HepG2 (cell line): ENCODE data around the gene POLR2F. TPM values are rescaled to one million over a fixed set of nuclear protein-coding genes. Genes with fewer than 3 reads are reported as not detected.
A peak's percentile ranks its signal among the peaks of the same experiment; 100 is the strongest.

ENCODE experiments used
- ATAC-seq: fragments of 200-7000 bp; cut with Tn5 transposase; 3 replicates; pipeline ENCODE4 v1.9.1; 2020; ENCODE audit warnings: mild to moderate bottlenecking, moderate library complexity
- BruUV-seq: library from RNA; stranded (reverse); fragments of 400-500 nt; replicated peaks from 2 replicates; lab custom pipeline; 2021; lab: Mats Ljungman, UMichigan
- CTCF ChIA-PET: fragments of 300-600 bp; formaldehyde crosslinking; extraction: SDS; loops from one replicate; lab custom pipeline; 2021; ENCODE audit warnings: low total read pairs, inconsistent platforms, low intra/inter-chr PET ratio; lab: Yijun Ruan, JAX
- POLR2A ChIA-PET: fragments of 350-600 bp; sonication (Branson Sonifier 250); formaldehyde crosslinking; loops from one replicate; lab custom pipeline; 2020; ENCODE audit warnings: antibody characterized with exemption, inconsistent platforms; lab: Yijun Ruan, JAX
- DNase-seq: peaks from one replicate; pipeline ENCODE4 v3.0.0-alpha.2; 2015; ENCODE audit warnings: low spot score
- FAIRE-seq: peaks from 3 replicates; lab custom pipeline; 2011; peaks lifted over from hg19 to GRCh38; lab: Jason Lieb, UNC
- H2AFZ ChIP-seq: one replicate; pipeline ENCODE4 v1.6.1; 2011; ENCODE audit warnings: low read length, inconsistent platforms
- H3K27ac ChIP-seq: fragments of 300-600 bp; 3 replicates; pipeline ENCODE4 v1.8.0; 2011; ENCODE audit warnings: mixed run types, mild to moderate bottlenecking, mixed read lengths, low read length, inconsistent platforms; ENCODE audit not compliant: insufficient read depth; ENCODE audit errors: extremely low read length
- H3K27me3 ChIP-seq, 2 experiments: fragments of 200-600 bp in 1 of 2; 2 replicates in 1 of 2; 3 replicates in 1 of 2; pipeline versions ENCODE4 v1.6.0 to v1.8.0; 2011; ENCODE audit warnings: low read length in 2 of 2, mild to moderate bottlenecking in 2 of 2, moderate library complexity in 2 of 2, inconsistent platforms in 1 of 2; ENCODE audit not compliant: insufficient read depth in 2 of 2, control insufficient read depth in 1 of 2
- H3K36me3 ChIP-seq, 2 experiments: fragments of 200-600 bp in 1 of 2; replicated peaks in 1 of 2; 2 replicates in 1 of 2; 3 replicates in 1 of 2; pipeline versions ENCODE4 v1.5.1 to v1.8.0; 2011; ENCODE audit warnings: low read length in 2 of 2, inconsistent platforms in 1 of 2; ENCODE audit not compliant: insufficient read depth in 2 of 2, control insufficient read depth in 1 of 2
- H3K4me1 ChIP-seq: 2 replicates; pipeline ENCODE4 v1.5.1; 2012; ENCODE audit warnings: low read length, inconsistent platforms; ENCODE audit not compliant: insufficient read depth
- H3K4me2 ChIP-seq: 2 replicates; pipeline ENCODE4 v1.6.0; 2011; ENCODE audit warnings: low read depth, low read length, inconsistent platforms
- H3K4me3 ChIP-seq, 3 experiments: fragments of 200-600 bp in 1 of 3; sonication (generic), shearing (Covaris generic) in 1 of 3; replicated peaks in 1 of 3; 2 replicates each; pipeline ENCODE4 v1.5.1; 2011 to 2016; ENCODE audit warnings: low read length in 3 of 3, inconsistent platforms in 2 of 3, low read depth in 2 of 3, mild to moderate bottlenecking in 2 of 3, control low read depth in 1 of 3, mixed read lengths in 1 of 3; ENCODE audit not compliant: insufficient read depth in 1 of 3
- H3K79me2 ChIP-seq: one replicate; pipeline ENCODE4 v1.6.1; 2011; ENCODE audit warnings: low read length, inconsistent platforms; ENCODE audit not compliant: insufficient read depth
- H3K9ac ChIP-seq: 2 replicates; pipeline ENCODE4 v1.6.0; 2011; ENCODE audit warnings: mild to moderate bottlenecking, low read depth, low read length, inconsistent platforms; ENCODE audit not compliant: insufficient read depth
- H3K9me3 ChIP-seq: 2 replicates; pipeline ENCODE4 v1.5.1; 2012; ENCODE audit warnings: mild to moderate bottlenecking, low read length
- H4K20me1 ChIP-seq: 2 replicates; pipeline ENCODE4 v1.6.0; 2011; ENCODE audit warnings: inconsistent platforms, mild to moderate bottlenecking, low read length, moderate library complexity; ENCODE audit not compliant: insufficient read depth
- DMAP1 ChIP-seq: IDR thresholded peaks from 2 replicates; pipeline ENCODE4 v1.6.1; 2016
- MTF2 ChIP-seq: sonication (generic); formaldehyde crosslinking; IDR thresholded peaks from 2 replicates; pipeline ENCODE4 v1.5.0; 2020; ENCODE audit warnings: missing genetic modification reagents, borderline replicate concordance
- SMC3 ChIP-seq: IDR thresholded peaks from 2 replicates; pipeline ENCODE4 v1.6.1; 2011; ENCODE audit warnings: low read length, improper control_type of control experiment
- STAG1 ChIP-seq: sonication (generic); formaldehyde crosslinking; IDR thresholded peaks from 2 replicates; pipeline ENCODE4 v1.4.0; 2020; ENCODE audit warnings: missing genetic modification reagents
- TAF1 ChIP-seq: sonication (generic); formaldehyde crosslinking; IDR thresholded peaks from 2 replicates; pipeline ENCODE4 v1.4.0; 2020; ENCODE audit warnings: missing genetic modification reagents
- ZFP41 ChIP-seq: sonication (generic); formaldehyde crosslinking; IDR thresholded peaks from 2 replicates; pipeline ENCODE4 v1.4.0; 2020; ENCODE audit warnings: mild to moderate bottlenecking, missing genetic modification reagents, borderline replicate concordance
- ZNF629 ChIP-seq: sonication (generic); formaldehyde crosslinking; conservative IDR thresholded peaks from 2 replicates; pipeline ENCODE4 v1.5.0; 2020; ENCODE audit warnings: missing genetic modification reagents
- ZNF674 ChIP-seq: sonication (generic); formaldehyde crosslinking; IDR thresholded peaks from 2 replicates; pipeline ENCODE4 v1.5.0; 2020; ENCODE audit warnings: low read depth, mild to moderate bottlenecking, missing genetic modification reagents
- ZNF768 ChIP-seq: sonication (generic); formaldehyde crosslinking; IDR thresholded peaks from 2 replicates; pipeline ENCODE4 v1.4.0; 2020; ENCODE audit warnings: missing genetic modification reagents
- WGBS: methylation state at CpG from one replicate; pipeline ENCODE4 v1.1.6; 2017; ENCODE audit warnings: low lambda C conversion rate; 5-methylcytosine and 5-hydroxymethylcytosine counted together
- in situ Hi-C: cut with HindIII; loops from 2 replicates; pipeline ENCODE4 v1.10.0; 2017; ENCODE audit warnings: low pct_unique_long_range_greater_than_20kb; ENCODE audit not compliant: extremely low pct_ligation_motif_present
- intact Hi-C: fragments of 100-400 bp; cut with micrococcal nuclease; formaldehyde crosslinking; loops from one replicate; pipeline ENCODE4 v1.10.0; 2022; ENCODE audit not compliant: unreplicated experiment
- polyA plus RNA-seq, 8 experiments: library from polyadenylated mRNA; depleted of rRNA in 3 of 8; stranded (reverse) in 7 of 8; unstranded in 1 of 8; fragments of >200 nt; fragmentation: Illumina TruSeq in 4 of 8; extraction: Trizol in 4 of 8; gene quantifications; 2 replicates each; pipeline versions ENCODE4 v1.2.1 to v1.2.3, GENCODE V29; 2011 to 2016; ENCODE audit warnings: low read depth in 4 of 8, missing spikeins in 1 of 8, mixed read lengths in 1 of 8; ENCODE audit not compliant: insufficient read depth in 1 of 8
- total RNA-seq, 5 experiments: library from RNA; depleted of rRNA; stranded (reverse); fragments of >200 nt; fragmentation: Illumina TruSeq; extraction: Trizol; gene quantifications; 2 replicates each; pipeline ENCODE4 v1.2.3, GENCODE V29; 2016; ENCODE audit warnings: low read depth in 1 of 5
- TF ChIP-seq, protein P1 (sequence below): sonication (generic); formaldehyde crosslinking; IDR thresholded peaks from 2 replicates; pipeline ENCODE4 v1.5.0; 2020; ENCODE audit warnings: mild to moderate bottlenecking, missing genetic modification reagents, moderate library complexity

Gene POLR2F
- total and polyA plus RNA-seq, 2 of the 13 experiments (the other 11 are each of a cell fraction or from before 2014, with no cell fraction given): 135 to 158 TPM

GRCh38 chr22:37930270-37930951, 23.1 kb upstream of the POLR2F start:
- TF ChIP-seq ZNF674: no peak
- no peak for TF ChIP-seq DMAP1 (CRISPR knock-in tag)
- TF ChIP-seq STAG1: peak; percentile 33
- TF ChIP-seq ZNF768 (CRISPR knock-in tag): peak; percentile 99
- no peak for TF ChIP-seq ZNF629
- TF ChIP-seq TAF1 (CRISPR knock-in tag): 0 out of 2 replicates have a peak, but pooled peaks have one; percentile 11
- no peak for TF ChIP-seq MTF2
- peak; percentile 16; the same call in 1 of the 2 replicates for TF ChIP-seq SMC3
- no peak for TF ChIP-seq ZFP41 (CRISPR knock-in tag)
- TF ChIP-seq, protein P1, sequence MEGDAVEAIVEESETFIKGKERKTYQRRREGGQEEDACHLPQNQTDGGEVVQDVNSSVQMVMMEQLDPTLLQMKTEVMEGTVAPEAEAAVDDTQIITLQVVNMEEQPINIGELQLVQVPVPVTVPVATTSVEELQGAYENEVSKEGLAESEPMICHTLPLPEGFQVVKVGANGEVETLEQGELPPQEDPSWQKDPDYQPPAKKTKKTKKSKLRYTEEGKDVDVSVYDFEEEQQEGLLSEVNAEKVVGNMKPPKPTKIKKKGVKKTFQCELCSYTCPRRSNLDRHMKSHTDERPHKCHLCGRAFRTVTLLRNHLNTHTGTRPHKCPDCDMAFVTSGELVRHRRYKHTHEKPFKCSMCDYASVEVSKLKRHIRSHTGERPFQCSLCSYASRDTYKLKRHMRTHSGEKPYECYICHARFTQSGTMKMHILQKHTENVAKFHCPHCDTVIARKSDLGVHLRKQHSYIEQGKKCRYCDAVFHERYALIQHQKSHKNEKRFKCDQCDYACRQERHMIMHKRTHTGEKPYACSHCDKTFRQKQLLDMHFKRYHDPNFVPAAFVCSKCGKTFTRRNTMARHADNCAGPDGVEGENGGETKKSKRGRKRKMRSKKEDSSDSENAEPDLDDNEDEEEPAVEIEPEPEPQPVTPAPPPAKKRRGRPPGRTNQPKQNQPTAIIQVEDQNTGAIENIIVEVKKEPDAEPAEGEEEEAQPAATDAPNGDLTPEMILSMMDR: peak; percentile 61
- Histone ChIP-seq H4K20me1 (no peaks in the 10 kb centered on the region), H2AFZ (no peak overlapping the region), H3K4me3 (no peak overlapping the region), H3K27ac (no peak overlapping the region), H3K4me2 (no peak overlapping the region), H3K4me1 (peaks cover 13% of the 10 kb centered on the region), H3K36me3 (peaks cover 25 to 31% of the 10 kb centered on the region in 2 experiments; a peak in 4 of 5 replicates), H3K9ac (no peak overlapping the region), H3K79me2 (no peaks in the 10 kb centered on the region), H3K9me3 (no peaks in the 10 kb centered on the region), H3K27me3 (no peaks in the 10 kb centered on the region)
- peak; percentile 17; the same call in 2 of the 3 replicates for ATAC-seq
- no peak for FAIRE-seq
- no TSS peak for BruUV-seq
- in situ Hi-C loops: loop anchor here (10.0 kb wide), 1 partner anchor 116 kb away; no protein-coding TSS in a partner anchor
- CTCF ChIA-PET: interaction anchor here (1.1 kb wide), 1 partner anchor 113 kb away, joined by 5 read pairs; no protein-coding TSS in a partner anchor
- 95% methylated on average over 11 of the region's 11 CpGs for WGBS
- POLR2A ChIA-PET: interaction anchor here (0.6 kb wide), 1 partner anchor 21 kb away, joined by 4 read pairs; no protein-coding TSS in a partner anchor
- DNase-seq: no peak
- intact Hi-C loops: loop anchor here (1.0 to 5.0 kb wide), 2 partner anchors 24 to 37 kb away; partner anchors contain the start of gene MICALL1
